ENCODE data around the gene PTPN18.

The PTPN18 gene

DNA sequence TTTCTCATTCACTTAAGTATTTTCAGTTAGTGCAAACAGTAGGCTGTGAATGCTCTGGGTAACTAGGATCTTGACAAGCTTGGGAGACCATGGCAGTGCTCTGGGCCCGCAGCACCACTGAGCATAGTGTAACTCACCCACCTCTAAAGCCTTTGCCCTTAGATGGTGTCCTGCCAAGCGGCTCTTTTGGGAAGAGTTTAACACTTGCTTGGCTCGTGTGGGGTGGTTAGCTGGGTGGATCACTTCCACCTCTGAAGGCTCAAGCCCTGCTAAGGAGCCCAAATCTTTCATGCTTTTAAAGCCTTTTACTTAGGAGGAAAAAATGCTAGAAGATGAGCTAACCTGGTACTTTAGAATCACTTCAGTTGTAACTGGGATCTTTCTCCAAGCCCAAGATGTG is 33.9 kb downstream of the PTPN18 start:
- TF ChIP-seq POLR2AphosphoS5 (IDR thresholded peaks at IDR 0.05; ENCODE audit: low read depth, low read length) (no peak), FOXP2 (optimal IDR thresholded peaks at IDR 0.05; ENCODE audit: borderline replicate concordance, extremely low read depth, extremely low read length, insufficient read depth) (no peak), REST (IDR thresholded peaks at IDR 0.05; ENCODE audit: insufficient read depth in 1 of 2, low read depth in 2 of 2, low read length in 2 of 2) (no peak), SIN3A (IDR thresholded peaks at IDR 0.05; ENCODE audit: borderline replicate concordance, insufficient read depth, low read length) (no peak)

DNA sequence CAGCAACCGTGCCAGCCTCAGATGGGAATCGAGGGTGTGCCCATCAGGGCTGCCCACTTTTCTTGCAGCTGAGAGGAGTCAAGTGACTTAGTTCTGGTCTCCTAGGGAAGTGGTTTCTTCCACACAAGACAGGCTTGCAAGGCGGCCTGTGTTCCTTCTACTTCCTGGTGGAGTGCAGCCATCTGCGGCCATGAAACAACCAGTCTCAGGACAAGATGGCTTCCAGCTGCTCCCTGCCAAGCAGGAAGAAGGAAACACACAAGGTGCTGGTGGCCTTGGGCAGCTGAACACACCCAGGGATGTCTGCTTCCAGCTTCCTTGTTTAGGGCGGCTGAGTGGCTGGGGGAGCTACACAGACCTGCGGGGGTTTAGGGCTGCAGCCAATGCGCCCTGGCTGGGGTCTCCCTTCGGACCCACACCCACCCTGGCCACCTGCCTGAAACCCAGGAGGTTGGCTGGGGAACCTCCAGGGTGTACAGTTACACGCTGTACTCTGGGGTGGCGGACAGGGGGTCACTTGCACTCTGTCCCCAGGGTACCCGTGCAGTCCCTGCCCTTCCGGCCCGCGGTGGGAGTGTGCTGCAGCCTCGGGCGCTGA is 34.7 kb downstream of the PTPN18 start:
- TF ChIP-seq SIN3A (IDR thresholded peaks at IDR 0.05; ENCODE audit: borderline replicate concordance, insufficient read depth, low read length) = no peak
- no peak for TF ChIP-seq TAF1 (IDR thresholded peaks at IDR 0.05; ENCODE audit: borderline replicate concordance, insufficient read depth, low read length)
- no peak for TF ChIP-seq POLR2AphosphoS5 (IDR thresholded peaks at IDR 0.05; ENCODE audit: low read depth, low read length)
- no peak for TF ChIP-seq REST (IDR thresholded peaks at IDR 0.05; ENCODE audit: insufficient read depth in 1 of 2, low read depth in 2 of 2, low read length in 2 of 2)
- TF ChIP-seq FOXP2 (optimal IDR thresholded peaks at IDR 0.05; ENCODE audit: borderline replicate concordance, extremely low read depth, extremely low read length, insufficient read depth) = no peak

DNA sequence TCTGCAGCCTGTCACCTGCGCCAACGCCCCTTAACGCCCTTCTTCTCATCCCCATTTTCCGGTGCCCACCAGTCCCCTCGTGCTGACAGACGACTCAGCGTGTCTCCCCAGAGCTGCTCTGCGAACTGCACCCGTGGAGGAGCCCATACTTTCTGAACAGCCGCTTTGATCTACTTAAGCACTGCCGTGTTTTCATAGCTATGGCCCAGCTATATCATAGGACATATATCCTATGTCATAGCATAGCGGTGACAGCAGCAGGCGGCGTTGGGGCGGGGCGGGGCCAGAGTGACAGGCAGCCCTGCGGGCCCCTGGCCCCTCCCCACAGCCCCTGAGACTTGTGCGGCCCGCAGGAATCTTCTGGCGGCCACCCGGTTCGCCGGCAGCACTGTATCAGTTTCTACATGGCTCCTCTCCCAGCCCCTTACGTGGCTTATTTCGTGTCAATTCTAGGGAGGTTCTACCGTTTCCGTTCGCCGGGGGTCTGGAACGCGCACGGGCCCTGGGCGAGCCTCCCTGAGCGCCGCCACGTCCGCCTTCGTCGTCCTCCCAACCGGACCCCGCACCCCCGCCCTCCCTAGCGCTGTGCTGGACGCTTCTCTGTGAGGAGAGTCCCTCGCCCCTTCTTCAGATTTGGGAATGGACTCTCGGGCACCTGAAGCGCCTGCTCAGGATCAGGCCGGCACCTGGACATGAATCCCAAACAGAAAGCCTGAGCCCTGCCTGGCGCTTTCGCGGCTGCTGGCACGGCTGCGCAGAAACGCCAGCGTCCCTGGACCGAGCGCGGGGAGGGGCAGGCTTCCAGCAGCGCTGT is 35.4 kb downstream of the PTPN18 start:
- TF ChIP-seq FOXP2 (optimal IDR thresholded peaks at IDR 0.05; ENCODE audit: borderline replicate concordance, extremely low read depth, extremely low read length, insufficient read depth) = no peak
- TF ChIP-seq SIN3A (IDR thresholded peaks at IDR 0.05; ENCODE audit: borderline replicate concordance, insufficient read depth, low read length) = no peak
- TF ChIP-seq REST (IDR thresholded peaks at IDR 0.05; ENCODE audit: insufficient read depth in 1 of 2, low read depth in 2 of 2, low read length in 2 of 2) = peak; percentile 62 to 73; a peak in 3 of 4 replicates
- peak; percentile 59 for TF ChIP-seq POLR2AphosphoS5 (IDR thresholded peaks at IDR 0.05; ENCODE audit: low read depth, low read length)
- TF ChIP-seq TAF1 (IDR thresholded peaks at IDR 0.05; ENCODE audit: borderline replicate concordance, insufficient read depth, low read length) = no peak

- no peak for TF ChIP-seq FOXP2 (optimal IDR thresholded peaks at IDR 0.05; ENCODE audit: borderline replicate concordance, extremely low read depth, extremely low read length, insufficient read depth)
- TF ChIP-seq REST (IDR thresholded peaks at IDR 0.05; ENCODE audit: insufficient read depth in 1 of 2, low read depth in 2 of 2, low read length in 2 of 2) = no peak
- TF ChIP-seq POLR2AphosphoS5 (IDR thresholded peaks at IDR 0.05; ENCODE audit: low read depth, low read length) = no peak
- no peak for TF ChIP-seq SIN3A (IDR thresholded peaks at IDR 0.05; ENCODE audit: borderline replicate concordance, insufficient read depth, low read length)
- no peak for TF ChIP-seq TAF1 (IDR thresholded peaks at IDR 0.05; ENCODE audit: borderline replicate concordance, insufficient read depth, low read length)
These were observed 36.2 kb downstream of the PTPN18 start for GRCh38 chr2:130391872-130392670.

Data from PFSK-1 (cell line).